22Rv1 (cell line): ENCODE measurements around the gene IVL.

Source experiments
- CTCF ChIP-seq: fragments of 450-650 bp; IDR thresholded peaks from 2 replicates; pipeline ENCODE4 v1.5.1; 2017; ENCODE audit warnings: mild to moderate bottlenecking
- ZFX ChIP-seq: fragments of 450-650 bp; IDR thresholded peaks from 2 replicates; pipeline ENCODE4 v1.6.1; 2017; ENCODE audit warnings: antibody characterized with exemption, borderline replicate concordance

DNA sequence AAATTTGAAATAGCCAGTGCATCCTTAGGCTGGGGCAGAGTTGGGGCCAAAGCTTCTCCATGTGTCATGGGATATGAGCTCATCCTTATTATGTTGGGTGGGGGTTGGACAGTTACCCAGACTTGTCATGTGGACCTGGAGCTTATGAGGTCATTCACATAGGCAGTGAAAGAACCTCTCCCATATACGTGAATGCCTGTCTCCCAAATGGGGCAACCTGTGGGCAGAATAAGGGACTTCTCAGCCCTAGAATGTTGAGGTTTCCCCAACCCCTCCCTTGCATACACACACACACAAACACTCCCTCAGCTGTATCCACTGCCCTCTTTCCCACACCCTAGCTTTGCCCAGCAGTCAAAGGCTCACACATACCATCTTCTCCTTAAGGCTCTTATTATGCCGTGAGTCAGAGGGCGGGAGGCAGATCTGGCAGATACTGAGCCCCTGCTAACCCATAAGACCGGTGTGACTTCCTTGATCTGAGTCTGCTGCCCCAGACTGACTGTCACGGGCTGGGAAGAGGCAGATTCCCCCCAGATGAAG is 2.3 kb upstream of the IVL start:
- TF ChIP-seq CTCF, result no peak
- no peak for TF ChIP-seq ZFX
